DND-41 (cell line): ENCODE measurements around the gene TMEM150A.

Source experiments
- CTCF ChIP-seq: IDR thresholded peaks from 2 replicates; pipeline ENCODE4 v1.5.1; 2012; ENCODE audit warnings: borderline replicate concordance, low read length, moderate library complexity, mild to moderate bottlenecking; ENCODE audit not compliant: poor library complexity, severe bottlenecking; ENCODE audit errors: extremely low read depth
- EZH2 ChIP-seq: IDR thresholded peaks from 3 replicates; pipeline ENCODE4 v1.6.1; 2012; ENCODE audit warnings: borderline replicate concordance, low read depth, mild to moderate bottlenecking, moderate library complexity, low read length, inconsistent platforms; ENCODE audit not compliant: severe bottlenecking

GRCh38 chr2:85582492-85582891, 20.0 kb downstream of the TMEM150A start:
- TF ChIP-seq CTCF (no peak), EZH2 (no peak)
